Sigmoid colon (tissue), 7 donors: Measurements from ENCODE around the gene GDPD5. TPM values are rescaled to one million over a fixed set of nuclear protein-coding genes. Genes with fewer than 3 reads are reported as not detected.

Experiments
- DNase-seq: peaks from one replicate; pipeline ENCODE4 v3.0.0-alpha.2; 2019
- H3K27ac ChIP-seq, 4 donors: fragments of 200-600 bp; sonication (generic); one replicate each; pipeline ENCODE4 v1.5.1; 2016 to 2019; ENCODE audit warnings: mild to moderate bottlenecking in 1 of 4
- H3K27me3 ChIP-seq, 3 donors: fragments of 200-600 bp; sonication (generic); one replicate each; pipeline ENCODE4 v1.5.1; 2019; ENCODE audit warnings: mild to moderate bottlenecking in 1 of 3
- H3K36me3 ChIP-seq, 4 donors: fragments of 200-600 bp; sonication (generic); one replicate each; pipeline ENCODE4 v1.5.1; 2016 to 2019
- H3K4me1 ChIP-seq, 4 donors: fragments of 200-600 bp; sonication (generic); one replicate each; pipeline ENCODE4 v1.5.1; 2017 to 2019
- H3K4me3 ChIP-seq, 4 donors: fragments of 200-600 bp; sonication (generic); one replicate each; pipeline ENCODE4 v1.5.1; 2017 to 2019; ENCODE audit warnings: mild to moderate bottlenecking in 2 of 4, moderate library complexity in 1 of 4
- H3K9me3 ChIP-seq, 4 donors: fragments of 200-600 bp in 3 of 4; sonication (generic) in 3 of 4; one replicate each; pipeline versions ENCODE4 v1.5.1 to v1.6.1; 2013 to 2019
- EP300 ChIP-seq, 4 donors: sonication (generic); formaldehyde crosslinking; IDR thresholded peaks; one replicate each; pipeline ENCODE4 v1.6.1; 2017; ENCODE audit warnings: antibody characterized with exemption in 4 of 4
- POLR2A ChIP-seq, 2 donors: fragments of 450-650 bp; IDR thresholded peaks; one replicate each; pipeline ENCODE4 v1.6.1; 2016; ENCODE audit warnings: antibody characterized with exemption in 2 of 2, mild to moderate bottlenecking in 2 of 2, moderate library complexity in 2 of 2
- POLR2AphosphoS5 ChIP-seq, 4 donors: sonication (generic); formaldehyde crosslinking; IDR thresholded peaks; one replicate each; pipeline ENCODE4 v1.6.1; 2017; ENCODE audit warnings: antibody characterized with exemption in 4 of 4
- WGBS, 2 donors: extraction: QIAGEN DNeasy Blood & Tissue Kit; methylation state at CpG; one replicate each; pipeline ENCODE4 v1.1.7; 2013; 5-methylcytosine and 5-hydroxymethylcytosine counted together
- intact Hi-C: fragments of 100-400 bp; cut with DNase I; formaldehyde crosslinking; loops from one replicate; pipeline ENCODE4 v1.15.1; 2023
- polyA plus RNA-seq, 3 donors: library from polyadenylated mRNA; stranded (reverse); fragments of 200-250 nt; gene quantifications; one replicate each; pipeline ENCODE4 v1.2.3, GENCODE V29; 2013
- small RNA-seq, 3 donors: library from RNA; depleted of rRNA; stranded (forward); fragments of <200 nt; gene quantifications; one replicate each; pipeline ENCODE3, GENCODE V24; 2016
- total RNA-seq, 4 donors: library from RNA; depleted of rRNA; stranded (reverse); fragments of >200 nt; gene quantifications; one replicate each; pipeline ENCODE4 v1.1.0, GENCODE V29; 2016
- TF ChIP-seq, protein P1 (sequence below), 4 experiments: fragments of 450-650 bp in 3 of 4; fragments of 200-600 bp in 1 of 4; IDR thresholded peaks; one replicate each; pipeline ENCODE4 v1.5.1; 2016 to 2019; ENCODE audit warnings: antibody characterized with exemption in 4 of 4, mild to moderate bottlenecking in 3 of 4, moderate library complexity in 2 of 4
- donor health status: healthy with polysubstance abuse.
- donor health status: Bipolar disorder and iron deficiency.
- donor health status: healthy.

Gene GDPD5
- total and polyA plus RNA-seq, 7 donors: 2.4 to 8.1 (median 5.8) TPM; not detected in 1

DNA sequence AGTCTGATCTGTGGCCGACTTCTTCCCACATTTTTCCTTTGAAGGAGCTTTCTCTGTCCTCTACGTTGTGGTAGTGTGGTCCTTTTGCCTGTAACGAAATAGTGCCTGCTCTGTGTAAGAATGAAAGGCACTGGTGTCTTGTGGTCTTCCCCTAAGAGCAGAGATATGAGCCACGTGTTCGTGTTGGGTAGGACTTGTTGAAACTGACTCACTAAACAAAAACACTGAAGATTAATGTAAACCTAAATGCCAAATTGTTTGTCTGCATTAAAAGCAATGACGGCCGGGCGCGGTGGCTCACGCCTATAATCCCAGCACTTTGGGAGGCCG lies 136.5 kb downstream of the GDPD5 start:
- WGBS, 2 donors: 64 to 73% methylated on average over 11 of the region's 11 CpGs
- Histone ChIP-seq H3K27ac (no peak overlapping the region), H3K36me3 (no peaks in the 10 kb centered on the region), H3K4me3 (no peak overlapping the region), H3K4me1 (peaks cover 0 to 9% (median 3%) of the 10 kb centered on the region in 4 donors), H3K9me3 (no peaks in the 10 kb centered on the region), H3K27me3 (no peaks in the 10 kb centered on the region)
- DNase-seq: peak; percentile 26
- TF ChIP-seq POLR2A (IDR thresholded peaks at IDR 0.05): no peak
- intact Hi-C loops: loop anchor here (2.0 kb wide), 1 partner anchor 144 kb away; no protein-coding TSS in a partner anchor

DNA sequence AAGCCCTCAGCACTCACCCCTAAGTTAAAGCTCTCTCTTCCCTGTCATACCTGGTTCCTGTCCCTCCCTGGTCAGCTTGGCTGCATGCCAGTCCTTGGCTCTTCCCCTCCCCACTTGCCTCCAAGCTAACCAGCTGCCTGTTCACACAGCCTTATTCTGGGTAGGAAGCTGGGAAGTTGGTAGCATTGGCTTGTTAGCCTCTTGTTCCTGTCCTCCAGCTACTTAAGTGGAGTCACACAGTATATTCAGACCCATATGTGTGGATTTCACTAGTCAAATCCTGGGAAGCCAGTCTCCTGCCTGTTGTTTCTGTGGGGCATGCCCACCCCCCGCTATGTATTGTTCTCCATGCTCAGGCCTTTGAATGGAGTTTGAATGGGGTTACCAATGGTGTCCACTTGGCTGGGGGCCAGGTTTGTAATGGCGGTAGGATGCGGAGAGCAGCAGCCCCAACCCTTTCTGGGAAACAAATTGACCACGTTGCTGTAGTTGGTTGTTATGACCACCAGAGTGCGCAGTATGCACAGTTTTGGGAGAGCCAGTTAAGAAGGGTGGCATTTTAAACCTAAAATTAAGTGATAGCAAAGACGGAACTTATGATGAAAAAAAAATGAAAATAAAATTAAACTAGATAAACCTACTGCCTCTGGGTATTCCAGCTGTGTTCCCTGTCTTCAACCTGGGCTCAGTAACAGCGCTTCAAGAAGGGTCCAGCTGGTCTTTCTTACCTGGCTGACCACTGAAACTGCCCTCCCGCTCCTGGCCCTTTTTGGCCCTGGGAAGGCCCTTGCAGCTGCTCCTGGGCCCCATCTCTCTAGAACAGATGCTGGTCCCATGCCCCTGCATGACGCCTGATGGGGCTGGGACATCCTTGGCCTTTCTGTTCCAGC lies 137.1 kb downstream of the GDPD5 start:
- Histone ChIP-seq H3K9me3 (no peaks in the 10 kb centered on the region), H3K27me3 (no peaks in the 10 kb centered on the region), H3K36me3 (no peaks in the 10 kb centered on the region), H3K4me1 (peaks cover 0 to 9% (median 4%) of the 10 kb centered on the region in 4 donors), H3K4me3 (no peak overlapping the region), H3K27ac (peak overlapping the region in 1 of 4 donors; percentile 16)
- 28 to 30% methylated on average over 9 of the region's 9 CpGs for WGBS, 2 donors
- DNase-seq: peak; percentile 75
- TF ChIP-seq, protein P1, sequence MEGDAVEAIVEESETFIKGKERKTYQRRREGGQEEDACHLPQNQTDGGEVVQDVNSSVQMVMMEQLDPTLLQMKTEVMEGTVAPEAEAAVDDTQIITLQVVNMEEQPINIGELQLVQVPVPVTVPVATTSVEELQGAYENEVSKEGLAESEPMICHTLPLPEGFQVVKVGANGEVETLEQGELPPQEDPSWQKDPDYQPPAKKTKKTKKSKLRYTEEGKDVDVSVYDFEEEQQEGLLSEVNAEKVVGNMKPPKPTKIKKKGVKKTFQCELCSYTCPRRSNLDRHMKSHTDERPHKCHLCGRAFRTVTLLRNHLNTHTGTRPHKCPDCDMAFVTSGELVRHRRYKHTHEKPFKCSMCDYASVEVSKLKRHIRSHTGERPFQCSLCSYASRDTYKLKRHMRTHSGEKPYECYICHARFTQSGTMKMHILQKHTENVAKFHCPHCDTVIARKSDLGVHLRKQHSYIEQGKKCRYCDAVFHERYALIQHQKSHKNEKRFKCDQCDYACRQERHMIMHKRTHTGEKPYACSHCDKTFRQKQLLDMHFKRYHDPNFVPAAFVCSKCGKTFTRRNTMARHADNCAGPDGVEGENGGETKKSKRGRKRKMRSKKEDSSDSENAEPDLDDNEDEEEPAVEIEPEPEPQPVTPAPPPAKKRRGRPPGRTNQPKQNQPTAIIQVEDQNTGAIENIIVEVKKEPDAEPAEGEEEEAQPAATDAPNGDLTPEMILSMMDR (IDR thresholded peaks at IDR 0.05): peak; percentile 17 to 77 (median 72)
- no peak for TF ChIP-seq POLR2A (IDR thresholded peaks at IDR 0.05)
- no peak for TF ChIP-seq EP300 (IDR thresholded peaks at IDR 0.05)
- intact Hi-C loops: loop anchor here (2.0 kb wide), 1 partner anchor 144 kb away; no protein-coding TSS in a partner anchor

DNA sequence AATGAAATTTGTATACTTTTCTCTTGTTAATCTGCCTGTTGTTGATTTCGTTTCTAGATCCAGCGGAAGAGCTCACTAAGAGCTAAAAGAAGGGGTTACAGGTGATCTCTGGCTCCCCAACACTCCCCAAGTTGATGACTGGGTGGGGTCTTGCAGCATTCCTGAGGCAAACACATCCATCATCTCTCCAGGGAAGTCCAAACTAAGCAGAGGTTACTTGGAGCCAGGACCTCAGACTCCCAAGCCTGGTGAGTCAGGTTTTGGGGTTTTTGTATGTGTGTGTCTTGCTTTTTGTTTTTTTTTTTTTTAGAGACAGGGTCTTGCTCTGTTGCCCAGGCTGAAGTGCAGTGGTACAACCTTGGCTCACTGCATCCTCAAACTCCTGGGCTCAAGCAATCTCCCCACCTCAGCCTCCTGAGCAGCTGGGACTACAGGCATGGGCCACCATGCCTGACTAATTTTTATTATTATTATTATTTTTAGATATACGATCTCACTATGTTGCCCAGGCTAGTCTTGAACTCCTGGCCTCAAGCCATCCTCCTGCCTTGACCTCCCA lies 137.9 kb downstream of the GDPD5 start:
- no peak for DNase-seq
- 62 to 79% methylated on average over 3 of the region's 3 CpGs for WGBS, 2 donors
- Histone ChIP-seq H3K4me3 (no peak overlapping the region), H3K4me1 (peaks cover 0 to 9% (median 4%) of the 10 kb centered on the region in 4 donors), H3K36me3 (no peaks in the 10 kb centered on the region), H3K9me3 (no peaks in the 10 kb centered on the region), H3K27ac (no peak overlapping the region), H3K27me3 (no peaks in the 10 kb centered on the region)
- TF ChIP-seq EP300 (IDR thresholded peaks at IDR 0.05): no peak
- TF ChIP-seq, protein P1 (IDR thresholded peaks at IDR 0.05): no peak
- TF ChIP-seq POLR2AphosphoS5 (IDR thresholded peaks at IDR 0.05): no peak
- TF ChIP-seq POLR2A (IDR thresholded peaks at IDR 0.05): no peak
- intact Hi-C loops: loop anchor here (2.0 kb wide), 1 partner anchor 145 kb away; no protein-coding TSS in a partner anchor

DNA sequence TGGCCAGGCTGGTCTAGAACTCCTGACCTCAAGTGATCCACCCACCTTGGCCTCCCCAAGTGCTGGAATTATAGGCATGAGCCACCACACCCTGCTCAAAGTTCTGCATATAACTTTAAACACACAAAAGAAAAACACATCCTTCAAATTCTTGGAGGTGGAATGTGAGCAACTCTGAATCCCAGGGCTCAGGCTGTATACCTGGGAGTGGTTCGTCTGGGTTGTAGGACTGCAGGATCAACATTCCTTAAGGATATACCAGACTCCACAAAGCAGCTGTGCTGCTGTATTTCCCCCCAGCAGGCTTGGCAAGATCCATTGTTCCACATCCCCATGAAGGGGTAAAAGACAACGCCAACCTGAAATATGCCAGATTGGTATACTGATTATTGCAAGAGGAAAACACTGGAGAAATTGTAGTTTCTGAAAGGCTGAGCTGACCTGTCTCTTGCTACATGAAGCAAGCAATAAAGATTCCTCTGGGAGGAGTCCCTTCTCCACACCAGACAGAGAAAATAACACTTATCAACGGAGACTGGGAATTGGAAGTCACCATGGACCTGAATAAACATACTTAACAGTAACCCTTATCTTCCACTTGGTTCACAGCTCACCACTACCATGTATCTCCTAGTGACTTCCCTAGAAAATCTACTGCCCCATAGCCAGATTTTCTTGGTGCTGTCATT lies 138.7 kb downstream of the GDPD5 start:
- TF ChIP-seq POLR2AphosphoS5 (IDR thresholded peaks at IDR 0.05) (no peak), EP300 (IDR thresholded peaks at IDR 0.05) (no peak), POLR2A (IDR thresholded peaks at IDR 0.05) (no peak)
- TF ChIP-seq, protein P1 (IDR thresholded peaks at IDR 0.05): no peak
- WGBS, 2 donors: 14 to 66% methylated on average over 3 of the region's 3 CpGs
- Histone ChIP-seq H3K27me3 (no peaks in the 10 kb centered on the region), H3K27ac (peak overlapping the region in 1 of 4 donors; percentile 11), H3K4me1 (peaks cover 0 to 9% (median 4%) of the 10 kb centered on the region in 4 donors), H3K9me3 (no peaks in the 10 kb centered on the region), H3K36me3 (no peaks in the 10 kb centered on the region), H3K4me3 (no peak overlapping the region)
- DNase-seq: peak; percentile 26
- intact Hi-C loops: no loop called here

Small RNAs within 50 kb of the gene (small RNA-seq; reads per million reads assigned to genes)
- gene SNORD15A (0 reads per million in 3 donors), gene SNORD15B (33.8 to 137 (median 88.4) reads per million in 3 donors)

Other genes with a start within 250 kb of the GDPD5 start
- gene ARRB1, start 174.3 kb downstream of the GDPD5 start, total RNA-seq: 10 to 100 TPM; 38.5 to 96.7 (median 55.2) TPM
- gene ARRB1, start 174.3 kb downstream of the GDPD5 start, polyA plus RNA-seq: 10 to 100 TPM; 24.0 to 45.6 (median 32.4) TPM
- 1,000 to 10,000 TPM in 3 of 4 donors, 100 to 1,000 TPM in 1; 967 to 2,377 (median 1,713) TPM for gene RPS3, start 126.4 kb downstream of the GDPD5 start, total RNA-seq
- 1,000 to 10,000 TPM; 2,814 to 4,083 (median 3,267) TPM for gene RPS3, start 126.4 kb downstream of the GDPD5 start, polyA plus RNA-seq
- 1 to 10 TPM in 1 of 4 donors, under 1 TPM in 1, not detected in 2; 0.81 to 1.1 TPM for gene KLHL35, start 92.7 kb downstream of the GDPD5 start, total RNA-seq
- under 1 TPM in 1 of 3 donors, not detected in 2; 0.41 TPM for gene KLHL35, start 92.7 kb downstream of the GDPD5 start, polyA plus RNA-seq
- 100 to 1,000 TPM; 151 to 201 (median 172) TPM for gene SERPINH1, start 36.3 kb upstream of the GDPD5 start, total RNA-seq
- gene SERPINH1, start 36.3 kb upstream of the GDPD5 start, polyA plus RNA-seq: 10 to 100 TPM; 12.0 to 57.1 (median 17.6) TPM
- 10 to 100 TPM in 3 of 4 donors, 1 to 10 TPM in 1; 6.7 to 24.9 (median 16.6) TPM for gene MAP6, start 143.1 kb upstream of the GDPD5 start, total RNA-seq
- 1 to 10 TPM in 1 of 3 donors, under 1 TPM in 1, not detected in 1; 0.60 to 2.0 TPM for gene MAP6, start 143.1 kb upstream of the GDPD5 start, polyA plus RNA-seq
- under 1 TPM in 1 of 4 donors, not detected in 3; 0.36 TPM for gene MOGAT2, start 191.9 kb upstream of the GDPD5 start, total RNA-seq
- gene MOGAT2, start 191.9 kb upstream of the GDPD5 start, polyA plus RNA-seq: 10 to 100 TPM; 26.4 to 98.5 (median 28.2) TPM
- gene DGAT2, start 242.8 kb upstream of the GDPD5 start, total RNA-seq: 10 to 100 TPM in 1 of 4 donors, 1 to 10 TPM in 1, under 1 TPM in 2; 0.55 to 20.3 (median 0.92) TPM
- gene DGAT2, start 242.8 kb upstream of the GDPD5 start, polyA plus RNA-seq: 10 to 100 TPM in 1 of 3 donors, 1 to 10 TPM in 2; 1.2 to 16.5 (median 3.6) TPM